Measurements from ENCODE around the gene RBMS3.

DNA sequence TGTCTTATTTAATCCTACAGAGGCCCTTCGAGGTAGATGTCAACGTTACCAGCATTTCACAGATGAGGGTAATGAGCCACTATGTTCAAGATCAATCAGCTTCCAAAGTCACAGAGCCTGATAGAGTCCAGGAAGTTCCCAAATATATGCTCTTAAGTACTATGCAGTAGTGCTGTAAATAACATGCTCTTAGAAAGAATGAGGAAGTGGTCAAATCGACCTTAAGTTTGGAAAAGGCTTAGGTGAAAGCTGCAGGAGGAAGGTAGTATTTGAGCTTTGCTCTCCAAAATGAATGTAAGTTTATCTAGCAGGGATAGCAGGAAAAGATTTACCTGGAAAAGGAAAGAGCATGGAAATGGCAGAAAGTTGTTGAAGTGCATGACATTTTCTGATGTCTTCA lies 234.0 kb downstream of the RBMS3 start:
- TF ChIP-seq, protein P1, sequence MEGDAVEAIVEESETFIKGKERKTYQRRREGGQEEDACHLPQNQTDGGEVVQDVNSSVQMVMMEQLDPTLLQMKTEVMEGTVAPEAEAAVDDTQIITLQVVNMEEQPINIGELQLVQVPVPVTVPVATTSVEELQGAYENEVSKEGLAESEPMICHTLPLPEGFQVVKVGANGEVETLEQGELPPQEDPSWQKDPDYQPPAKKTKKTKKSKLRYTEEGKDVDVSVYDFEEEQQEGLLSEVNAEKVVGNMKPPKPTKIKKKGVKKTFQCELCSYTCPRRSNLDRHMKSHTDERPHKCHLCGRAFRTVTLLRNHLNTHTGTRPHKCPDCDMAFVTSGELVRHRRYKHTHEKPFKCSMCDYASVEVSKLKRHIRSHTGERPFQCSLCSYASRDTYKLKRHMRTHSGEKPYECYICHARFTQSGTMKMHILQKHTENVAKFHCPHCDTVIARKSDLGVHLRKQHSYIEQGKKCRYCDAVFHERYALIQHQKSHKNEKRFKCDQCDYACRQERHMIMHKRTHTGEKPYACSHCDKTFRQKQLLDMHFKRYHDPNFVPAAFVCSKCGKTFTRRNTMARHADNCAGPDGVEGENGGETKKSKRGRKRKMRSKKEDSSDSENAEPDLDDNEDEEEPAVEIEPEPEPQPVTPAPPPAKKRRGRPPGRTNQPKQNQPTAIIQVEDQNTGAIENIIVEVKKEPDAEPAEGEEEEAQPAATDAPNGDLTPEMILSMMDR (IDR thresholded peaks at IDR 0.05) = no peak
- no peak for TF ChIP-seq POLR2A (IDR thresholded peaks at IDR 0.05)
